Measurements from ENCODE around the gene PDCD1.

DNA sequence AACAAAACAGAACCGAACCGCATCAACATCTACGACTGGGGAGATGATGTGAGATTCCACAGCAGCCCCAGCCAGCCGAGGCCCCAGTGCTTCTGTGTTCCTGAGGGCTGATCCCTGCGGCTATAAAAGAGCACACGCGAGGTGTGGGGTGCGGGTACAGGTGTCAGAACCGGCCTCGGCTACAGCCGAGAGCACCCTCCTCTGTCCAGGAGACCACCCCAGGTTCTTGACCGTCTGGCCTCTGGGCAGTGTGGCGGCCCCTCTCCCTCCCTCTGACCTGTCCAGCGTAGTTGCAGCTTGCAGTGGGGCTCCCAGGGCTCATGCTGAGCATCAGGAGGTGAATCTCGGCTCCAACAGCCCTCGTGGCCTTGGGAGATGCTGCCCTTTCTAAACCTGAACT lies 34.6 kb upstream of the PDCD1 start:
- TF ChIP-seq POLR2AphosphoS5 (IDR thresholded peaks at IDR 0.05) (no peak), POLR2A (IDR thresholded peaks at IDR 0.05) (no peak)
- TF ChIP-seq, protein P1, sequence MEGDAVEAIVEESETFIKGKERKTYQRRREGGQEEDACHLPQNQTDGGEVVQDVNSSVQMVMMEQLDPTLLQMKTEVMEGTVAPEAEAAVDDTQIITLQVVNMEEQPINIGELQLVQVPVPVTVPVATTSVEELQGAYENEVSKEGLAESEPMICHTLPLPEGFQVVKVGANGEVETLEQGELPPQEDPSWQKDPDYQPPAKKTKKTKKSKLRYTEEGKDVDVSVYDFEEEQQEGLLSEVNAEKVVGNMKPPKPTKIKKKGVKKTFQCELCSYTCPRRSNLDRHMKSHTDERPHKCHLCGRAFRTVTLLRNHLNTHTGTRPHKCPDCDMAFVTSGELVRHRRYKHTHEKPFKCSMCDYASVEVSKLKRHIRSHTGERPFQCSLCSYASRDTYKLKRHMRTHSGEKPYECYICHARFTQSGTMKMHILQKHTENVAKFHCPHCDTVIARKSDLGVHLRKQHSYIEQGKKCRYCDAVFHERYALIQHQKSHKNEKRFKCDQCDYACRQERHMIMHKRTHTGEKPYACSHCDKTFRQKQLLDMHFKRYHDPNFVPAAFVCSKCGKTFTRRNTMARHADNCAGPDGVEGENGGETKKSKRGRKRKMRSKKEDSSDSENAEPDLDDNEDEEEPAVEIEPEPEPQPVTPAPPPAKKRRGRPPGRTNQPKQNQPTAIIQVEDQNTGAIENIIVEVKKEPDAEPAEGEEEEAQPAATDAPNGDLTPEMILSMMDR (IDR thresholded peaks at IDR 0.05): no peak
